GM21526 (cell line): ENCODE measurements around the gene DOLPP1.
"Not testable (repeated sequence)": the region's sequence is repeated elsewhere in the genome, so short reads cannot be mapped to it uniquely, and the experiment has no call there.

Source experiments
- ATAC-seq: cut with Tn5 transposase; IDR thresholded peaks from one replicate; pipeline ENCODE4 v1.9.1; 2021; ENCODE audit warnings: moderate library complexity; ENCODE audit not compliant: unreplicated experiment, low FRiP score

DOLPP1 gene

GRCh38 chr9:129080601-129081387 lies at the start of gene DOLPP1:
Gene DOLPP1 (plus strand): TSS chr9:129081111. CDS start chr9:129081132, 21 bp downstream.
- ATAC-seq = peak; percentile 85

GRCh38 chr9:129031514-129031913 lies 49.4 kb upstream of the DOLPP1 start:
- ATAC-seq = no peak

GRCh38 chr9:129032541-129033159 lies 48.3 kb upstream of the DOLPP1 start:
- ATAC-seq = no peak

GRCh38 chr9:129033216-129033615 lies 47.7 kb upstream of the DOLPP1 start:
- no peak for ATAC-seq

GRCh38 chr9:129035838-129036237 lies 45.1 kb upstream of the DOLPP1 start:
- ATAC-seq = not testable (repeated sequence)

GRCh38 chr9:129036241-129036922 lies 44.5 kb upstream of the DOLPP1 start, which contains the start of gene MIGA2:
Gene MIGA2 (plus strand): TSS chr9:129036626. CDS start chr9:129040595, 3,969 bp downstream.
- ATAC-seq = peak; percentile 89

- ATAC-seq = no peak
Measured at GRCh38 chr9:129036923-129037766, 43.8 kb upstream of the DOLPP1 start.

- ATAC-seq = no peak
Measured at GRCh38 chr9:129037767-129038098, 43.2 kb upstream of the DOLPP1 start.

- ATAC-seq = no peak
Measured at GRCh38 chr9:129038109-129038852, 42.6 kb upstream of the DOLPP1 start.

GRCh38 chr9:129040113-129040643 lies 40.7 kb upstream of the DOLPP1 start:
- no peak for ATAC-seq

GRCh38 chr9:129042016-129042415 lies 38.9 kb upstream of the DOLPP1 start:
- no peak for ATAC-seq

GRCh38 chr9:129052592-129052991 lies 28.3 kb upstream of the DOLPP1 start:
- no peak for ATAC-seq

GRCh38 chr9:129053020-129053419 lies 27.9 kb upstream of the DOLPP1 start:
- ATAC-seq = no peak

GRCh38 chr9:129054163-129054851 lies 26.6 kb upstream of the DOLPP1 start:
- no peak for ATAC-seq

GRCh38 chr9:129058965-129059795 lies 21.7 kb upstream of the DOLPP1 start:
- no peak for ATAC-seq

- ATAC-seq = no peak
Measured at GRCh38 chr9:129059796-129060785, 20.8 kb upstream of the DOLPP1 start.

- no peak for ATAC-seq
Measured at GRCh38 chr9:129060991-129061390, 19.9 kb upstream of the DOLPP1 start.
